A549 (cell line): ENCODE measurements around the gene RAB5IF.

Experiments used
- BHLHE40 ChIP-seq: IDR thresholded peaks from 2 replicates; pipeline ENCODE4 v1.6.1; 2012; ENCODE audit warnings: low read depth, low read length, inconsistent platforms
- POLR2A ChIP-seq: IDR thresholded peaks from 2 replicates; pipeline ENCODE4 v1.6.1; 2012; ENCODE audit warnings: mild to moderate bottlenecking, low read length
- TF ChIP-seq, protein P1 (sequence below): fragments of 250-450 bp; sonication (Bioruptor Pico); IDR thresholded peaks from 2 replicates; pipeline ENCODE4 v1.5.0; 2021; ENCODE audit warnings: mild to moderate bottlenecking, moderate library complexity, borderline replicate concordance
- TF ChIP-seq, protein P2 (sequence below): fragments of 200-600 bp; sonication (generic); IDR thresholded peaks from 2 replicates; pipeline ENCODE4 v1.6.1; 2016; ENCODE audit warnings: antibody characterized with exemption, mild to moderate bottlenecking, moderate library complexity

DNA sequence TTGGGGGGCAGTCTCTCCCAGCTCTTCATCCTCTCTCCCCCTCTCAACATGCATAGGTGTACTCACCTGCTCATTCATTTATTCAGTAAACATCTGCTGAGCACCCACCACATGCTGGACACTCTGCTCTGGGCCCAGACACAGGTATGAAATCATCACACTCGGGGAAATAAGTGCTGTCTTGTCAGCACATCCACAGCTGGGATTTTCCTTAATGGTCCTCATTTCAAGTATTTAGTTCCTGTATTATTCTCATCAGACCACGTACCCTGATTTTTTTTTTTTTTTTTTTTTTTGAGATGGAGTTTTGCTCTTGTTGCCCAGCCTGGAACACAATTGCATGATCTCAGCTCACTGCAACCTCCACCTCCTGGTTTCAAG is 19.4 kb downstream of the RAB5IF start:
- TF ChIP-seq BHLHE40: no peak
- no peak for TF ChIP-seq POLR2A
- TF ChIP-seq, protein P1, sequence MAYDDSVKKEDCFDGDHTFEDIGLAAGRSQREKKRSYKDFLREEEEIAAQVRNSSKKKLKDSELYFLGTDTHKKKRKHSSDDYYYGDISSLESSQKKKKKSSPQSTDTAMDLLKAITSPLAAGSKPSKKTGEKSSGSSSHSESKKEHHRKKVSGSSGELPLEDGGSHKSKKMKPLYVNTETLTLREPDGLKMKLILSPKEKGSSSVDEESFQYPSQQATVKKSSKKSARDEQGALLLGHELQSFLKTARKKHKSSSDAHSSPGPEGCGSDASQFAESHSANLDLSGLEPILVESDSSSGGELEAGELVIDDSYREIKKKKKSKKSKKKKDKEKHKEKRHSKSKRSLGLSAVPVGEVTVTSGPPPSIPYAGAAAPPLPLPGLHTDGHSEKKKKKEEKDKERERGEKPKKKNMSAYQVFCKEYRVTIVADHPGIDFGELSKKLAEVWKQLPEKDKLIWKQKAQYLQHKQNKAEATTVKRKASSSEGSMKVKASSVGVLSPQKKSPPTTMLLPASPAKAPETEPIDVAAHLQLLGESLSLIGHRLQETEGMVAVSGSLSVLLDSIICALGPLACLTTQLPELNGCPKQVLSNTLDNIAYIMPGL (CRISPR knock-in tag): no peak
- TF ChIP-seq, protein P2, sequence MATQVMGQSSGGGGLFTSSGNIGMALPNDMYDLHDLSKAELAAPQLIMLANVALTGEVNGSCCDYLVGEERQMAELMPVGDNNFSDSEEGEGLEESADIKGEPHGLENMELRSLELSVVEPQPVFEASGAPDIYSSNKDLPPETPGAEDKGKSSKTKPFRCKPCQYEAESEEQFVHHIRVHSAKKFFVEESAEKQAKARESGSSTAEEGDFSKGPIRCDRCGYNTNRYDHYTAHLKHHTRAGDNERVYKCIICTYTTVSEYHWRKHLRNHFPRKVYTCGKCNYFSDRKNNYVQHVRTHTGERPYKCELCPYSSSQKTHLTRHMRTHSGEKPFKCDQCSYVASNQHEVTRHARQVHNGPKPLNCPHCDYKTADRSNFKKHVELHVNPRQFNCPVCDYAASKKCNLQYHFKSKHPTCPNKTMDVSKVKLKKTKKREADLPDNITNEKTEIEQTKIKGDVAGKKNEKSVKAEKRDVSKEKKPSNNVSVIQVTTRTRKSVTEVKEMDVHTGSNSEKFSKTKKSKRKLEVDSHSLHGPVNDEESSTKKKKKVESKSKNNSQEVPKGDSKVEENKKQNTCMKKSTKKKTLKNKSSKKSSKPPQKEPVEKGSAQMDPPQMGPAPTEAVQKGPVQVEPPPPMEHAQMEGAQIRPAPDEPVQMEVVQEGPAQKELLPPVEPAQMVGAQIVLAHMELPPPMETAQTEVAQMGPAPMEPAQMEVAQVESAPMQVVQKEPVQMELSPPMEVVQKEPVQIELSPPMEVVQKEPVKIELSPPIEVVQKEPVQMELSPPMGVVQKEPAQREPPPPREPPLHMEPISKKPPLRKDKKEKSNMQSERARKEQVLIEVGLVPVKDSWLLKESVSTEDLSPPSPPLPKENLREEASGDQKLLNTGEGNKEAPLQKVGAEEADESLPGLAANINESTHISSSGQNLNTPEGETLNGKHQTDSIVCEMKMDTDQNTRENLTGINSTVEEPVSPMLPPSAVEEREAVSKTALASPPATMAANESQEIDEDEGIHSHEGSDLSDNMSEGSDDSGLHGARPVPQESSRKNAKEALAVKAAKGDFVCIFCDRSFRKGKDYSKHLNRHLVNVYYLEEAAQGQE: no peak
